SU-DHL-6 (cell line): Measurements from ENCODE around the gene INPP5K.
"Not testable (repeated sequence)": the region's sequence is repeated elsewhere in the genome, so short reads cannot be mapped to it uniquely, and the experiment has no call there.

Experiments
- H2AFZ ChIP-seq: fragments of 200-600 bp; sonication (generic); 2 replicates; pipeline ENCODE4 v1.6.1; 2014; ENCODE audit warnings: low read depth, mild to moderate bottlenecking, moderate library complexity, mixed read lengths, antibody characterized with exemption, low read length; ENCODE audit not compliant: severe bottlenecking
- H3F3A ChIP-seq: fragments of 200-600 bp; shearing (Covaris generic); 2 replicates; pipeline ENCODE4 v1.6.0; 2016; ENCODE audit warnings: antibody characterized with exemption, mild to moderate bottlenecking; ENCODE audit not compliant: insufficient read depth
- H3K27ac ChIP-seq: fragments of 200-600 bp; sonication (generic); 2 replicates; pipeline ENCODE4 v1.5.1; 2016; ENCODE audit warnings: low read depth, mild to moderate bottlenecking, low read length, moderate library complexity, mixed read lengths
- H3K27me3 ChIP-seq: fragments of 200-600 bp; sonication (generic), shearing (Covaris generic); 2 replicates; pipeline ENCODE4 v1.6.0; 2014; ENCODE audit warnings: mild to moderate bottlenecking, low read length
- H3K36me3 ChIP-seq: fragments of 200-600 bp; sonication (generic); 2 replicates; pipeline ENCODE4 v1.6.1; 2014; ENCODE audit warnings: mild to moderate bottlenecking, low read length, mixed read lengths
- H3K4me2 ChIP-seq: fragments of 300-600, 200-600 bp; shearing (Covaris generic), sonication (generic); 2 replicates; pipeline ENCODE4 v1.6.0; 2014; ENCODE audit warnings: low read length, low read depth, mild to moderate bottlenecking; ENCODE audit not compliant: poor library complexity, severe bottlenecking
- H3K4me3 ChIP-seq: fragments of 200-600 bp; sonication (generic); 2 replicates; pipeline ENCODE4 v1.5.1; 2014; ENCODE audit warnings: antibody characterized with exemption, low read length, mild to moderate bottlenecking, mixed read lengths; ENCODE audit not compliant: insufficient read depth, poor library complexity, severe bottlenecking
- H3K79me2 ChIP-seq: fragments of 200-600 bp; sonication (generic); 2 replicates; pipeline ENCODE4 v1.6.1; 2014; ENCODE audit warnings: mild to moderate bottlenecking, low read length, moderate library complexity; ENCODE audit not compliant: insufficient read depth
- H3K9ac ChIP-seq: fragments of 200-600 bp; sonication (generic); 2 replicates; pipeline ENCODE4 v1.7.0; 2014; ENCODE audit warnings: mild to moderate bottlenecking, low read length
- H3K9me2 ChIP-seq: fragments of 200-600 bp; sonication (generic); replicated peaks from 2 replicates; pipeline ENCODE4 v1.6.1; 2014; ENCODE audit warnings: low read length; ENCODE audit not compliant: insufficient read depth
- H3K9me3 ChIP-seq: fragments of 200-600 bp; sonication (generic); 2 replicates; pipeline ENCODE4 v1.6.1; 2014; ENCODE audit warnings: low read length, mixed read lengths; ENCODE audit not compliant: insufficient read depth
- H4K20me1 ChIP-seq: fragments of 200-600 bp; sonication (generic); 2 replicates; pipeline ENCODE4 v1.6.1; 2014; ENCODE audit warnings: low read depth, mild to moderate bottlenecking, antibody characterized with exemption, low read length, moderate library complexity, mixed read lengths
- EZH2phosphoT487 ChIP-seq: fragments of 200-600 bp; sonication (generic), shearing (Covaris generic); conservative IDR thresholded peaks from 2 replicates; pipeline ENCODE4 v1.6.1; 2018; ENCODE audit warnings: mild to moderate bottlenecking, antibody characterized with exemption, low read length, moderate library complexity, mixed read lengths
- TF ChIP-seq, protein P1 (sequence below): fragments of 200-600 bp; sonication (generic); IDR thresholded peaks from one replicate; pipeline ENCODE4 v1.5.1; 2017; ENCODE audit warnings: antibody characterized with exemption, mild to moderate bottlenecking, low read length, moderate library complexity; ENCODE audit not compliant: insufficient read depth, poor library complexity, severe bottlenecking

Gene INPP5K

DNA sequence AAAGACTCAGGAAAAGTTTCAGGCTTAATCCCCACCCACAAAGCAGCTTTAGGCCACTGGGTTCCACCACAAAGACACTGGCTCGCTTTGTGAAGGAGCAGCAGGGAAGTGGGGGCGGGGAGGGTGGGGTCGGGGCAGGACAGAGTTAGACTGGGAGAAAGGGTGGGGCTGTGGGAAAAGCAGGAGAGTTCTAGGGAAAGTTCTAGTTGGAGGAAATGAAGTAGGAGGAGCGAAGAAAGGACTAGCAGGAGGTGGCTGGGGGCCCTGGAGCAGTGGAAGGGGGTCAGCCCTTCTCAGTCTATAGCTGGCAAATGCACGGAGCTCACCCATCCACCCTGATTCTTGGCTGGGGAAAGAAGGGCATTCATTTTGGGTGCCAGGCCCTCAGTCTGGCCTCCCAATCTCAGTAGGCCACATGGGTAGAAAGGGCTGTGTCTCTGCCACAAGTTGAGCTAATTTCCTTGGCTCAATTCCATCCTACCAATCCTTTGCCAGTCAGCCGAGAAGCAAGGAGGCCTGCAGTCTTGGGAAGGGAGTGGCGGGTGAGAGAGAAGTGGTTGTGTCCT lies 4.6 kb downstream of the INPP5K start:
- no peak overlapping the region for H3K4me2 ChIP-seq
- no peak overlapping the region for H3K4me3 ChIP-seq
- H3K27ac ChIP-seq, result no peak overlapping the region
- no peaks in the 10 kb centered on the region for H3K27me3 ChIP-seq
- no peaks in the 10 kb centered on the region for H3F3A ChIP-seq
- peaks cover 12% of the 10 kb centered on the region; the same call in 1 of the 2 replicates for H3K79me2 ChIP-seq
- H3K9ac ChIP-seq, result no peak overlapping the region
- no peaks in the 10 kb centered on the region for H3K9me3 ChIP-seq
- no peak overlapping the region for H2AFZ ChIP-seq
- no peak for TF ChIP-seq EZH2phosphoT487
- TF ChIP-seq, protein P1, sequence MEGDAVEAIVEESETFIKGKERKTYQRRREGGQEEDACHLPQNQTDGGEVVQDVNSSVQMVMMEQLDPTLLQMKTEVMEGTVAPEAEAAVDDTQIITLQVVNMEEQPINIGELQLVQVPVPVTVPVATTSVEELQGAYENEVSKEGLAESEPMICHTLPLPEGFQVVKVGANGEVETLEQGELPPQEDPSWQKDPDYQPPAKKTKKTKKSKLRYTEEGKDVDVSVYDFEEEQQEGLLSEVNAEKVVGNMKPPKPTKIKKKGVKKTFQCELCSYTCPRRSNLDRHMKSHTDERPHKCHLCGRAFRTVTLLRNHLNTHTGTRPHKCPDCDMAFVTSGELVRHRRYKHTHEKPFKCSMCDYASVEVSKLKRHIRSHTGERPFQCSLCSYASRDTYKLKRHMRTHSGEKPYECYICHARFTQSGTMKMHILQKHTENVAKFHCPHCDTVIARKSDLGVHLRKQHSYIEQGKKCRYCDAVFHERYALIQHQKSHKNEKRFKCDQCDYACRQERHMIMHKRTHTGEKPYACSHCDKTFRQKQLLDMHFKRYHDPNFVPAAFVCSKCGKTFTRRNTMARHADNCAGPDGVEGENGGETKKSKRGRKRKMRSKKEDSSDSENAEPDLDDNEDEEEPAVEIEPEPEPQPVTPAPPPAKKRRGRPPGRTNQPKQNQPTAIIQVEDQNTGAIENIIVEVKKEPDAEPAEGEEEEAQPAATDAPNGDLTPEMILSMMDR, result no peak
- H3K9me2 ChIP-seq, result no peaks in the 10 kb centered on the region
- H4K20me1 ChIP-seq, result no peaks in the 10 kb centered on the region
- H3K36me3 ChIP-seq, result no peaks in the 10 kb centered on the region

DNA sequence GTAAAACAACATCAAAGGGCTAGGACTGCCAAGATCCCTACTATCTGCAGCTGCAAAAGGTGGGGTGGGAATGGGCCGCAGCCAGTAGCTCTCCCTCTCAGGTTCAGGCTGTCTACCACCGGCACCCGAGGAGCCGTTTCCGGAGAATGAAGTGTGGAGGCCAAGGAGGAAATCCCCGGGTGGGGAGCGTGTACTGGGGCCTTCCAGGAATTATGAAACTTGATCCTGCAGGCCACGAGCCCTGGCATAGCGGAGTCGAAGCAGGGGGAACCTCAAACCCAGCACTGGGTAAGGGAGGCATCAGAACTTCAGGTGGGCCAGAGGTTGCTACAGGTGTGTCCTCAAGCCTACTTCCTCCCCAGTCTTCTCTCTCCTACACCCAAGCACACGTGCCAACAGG lies 5.1 kb downstream of the INPP5K start:
- Histone ChIP-seq H3K4me2 (no peak overlapping the region), H2AFZ (no peak overlapping the region), H3K27me3 (no peaks in the 10 kb centered on the region), H3K9me3 (no peaks in the 10 kb centered on the region), H3F3A (no peaks in the 10 kb centered on the region), H3K36me3 (no peaks in the 10 kb centered on the region), H3K79me2 (peaks cover 12% of the 10 kb centered on the region; the same call in 1 of the 2 replicates), H3K27ac (no peak overlapping the region), H3K9me2 (no peaks in the 10 kb centered on the region), H4K20me1 (no peaks in the 10 kb centered on the region), H3K9ac (no peak overlapping the region), H3K4me3 (no peak overlapping the region)
- no peak for TF ChIP-seq EZH2phosphoT487
- TF ChIP-seq, protein P1, result no peak

DNA sequence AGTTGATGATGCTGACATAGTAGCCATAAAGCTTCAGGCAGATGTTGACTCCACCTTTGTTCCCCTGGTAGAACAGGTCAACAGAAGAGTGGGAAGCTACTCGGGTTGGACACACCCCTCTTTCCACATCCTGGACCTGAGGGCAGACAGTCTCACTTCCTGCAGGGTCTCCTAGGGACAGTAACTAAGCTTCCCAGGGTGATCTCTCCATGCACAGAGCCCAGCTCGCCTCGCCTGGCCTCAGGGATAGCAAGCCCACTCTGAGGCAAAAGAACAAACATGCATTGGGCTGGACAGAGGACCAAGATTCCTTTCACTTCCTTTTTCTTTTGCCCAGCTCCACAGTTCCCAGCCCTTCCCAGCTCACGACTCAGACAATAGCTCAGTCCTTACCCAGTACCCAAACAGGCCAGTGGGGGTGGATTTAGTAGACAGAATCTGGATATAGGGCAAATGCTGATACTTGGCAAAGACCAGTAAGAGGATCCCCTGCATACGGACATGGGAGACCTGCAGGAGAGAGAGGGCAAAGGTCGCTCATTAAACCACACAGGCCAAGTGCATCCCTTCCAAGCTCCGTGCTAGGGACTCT lies 7.0 kb downstream of the INPP5K start:
- no peaks in the 10 kb centered on the region for H3F3A ChIP-seq
- H3K27ac ChIP-seq, result no peak overlapping the region
- TF ChIP-seq EZH2phosphoT487, result no peak
- TF ChIP-seq, protein P1, result no peak
- H3K36me3 ChIP-seq, result no peaks in the 10 kb centered on the region
- no peaks in the 10 kb centered on the region for H3K9me2 ChIP-seq
- H3K4me3 ChIP-seq, result no peak overlapping the region
- H3K9me3 ChIP-seq, result no peaks in the 10 kb centered on the region
- no peaks in the 10 kb centered on the region for H3K79me2 ChIP-seq
- no peak overlapping the region for H2AFZ ChIP-seq
- H3K4me2 ChIP-seq, result no peak overlapping the region
- H4K20me1 ChIP-seq, result no peaks in the 10 kb centered on the region
- H3K9ac ChIP-seq, result no peak overlapping the region
- H3K27me3 ChIP-seq, result no peaks in the 10 kb centered on the region

DNA sequence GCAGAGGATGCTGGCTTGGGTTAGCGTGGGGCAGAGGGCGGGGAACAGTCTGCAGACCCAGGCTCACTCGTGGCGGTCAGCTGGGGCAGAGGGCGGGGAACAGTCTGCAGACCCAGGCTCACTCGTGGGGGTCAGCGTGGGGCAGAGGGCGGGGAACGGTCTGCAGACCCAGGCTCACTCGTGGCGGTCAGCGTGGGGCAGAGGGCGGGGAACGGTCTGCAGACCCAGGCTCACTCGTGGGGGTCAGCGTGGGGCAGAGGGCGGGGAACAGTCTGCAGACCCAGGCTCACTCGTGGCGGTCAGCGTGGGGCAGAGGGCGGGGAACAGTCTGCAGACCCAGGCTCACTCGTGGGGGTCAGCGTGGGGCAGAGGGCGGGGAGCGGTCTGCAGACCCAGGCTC lies 7.7 kb downstream of the INPP5K start:
- H3K27ac ChIP-seq, H3K36me3 ChIP-seq, H3K9me3 ChIP-seq, H4K20me1 ChIP-seq, H3K9me2 ChIP-seq, H3K4me2 ChIP-seq, H3F3A ChIP-seq, H3K27me3 ChIP-seq, H3K79me2 ChIP-seq, H2AFZ ChIP-seq, H3K9ac ChIP-seq, H3K4me3 ChIP-seq: not testable (repeated sequence)
